ENCODE results near the gene CHST10.

Gene CHST10

DNA sequence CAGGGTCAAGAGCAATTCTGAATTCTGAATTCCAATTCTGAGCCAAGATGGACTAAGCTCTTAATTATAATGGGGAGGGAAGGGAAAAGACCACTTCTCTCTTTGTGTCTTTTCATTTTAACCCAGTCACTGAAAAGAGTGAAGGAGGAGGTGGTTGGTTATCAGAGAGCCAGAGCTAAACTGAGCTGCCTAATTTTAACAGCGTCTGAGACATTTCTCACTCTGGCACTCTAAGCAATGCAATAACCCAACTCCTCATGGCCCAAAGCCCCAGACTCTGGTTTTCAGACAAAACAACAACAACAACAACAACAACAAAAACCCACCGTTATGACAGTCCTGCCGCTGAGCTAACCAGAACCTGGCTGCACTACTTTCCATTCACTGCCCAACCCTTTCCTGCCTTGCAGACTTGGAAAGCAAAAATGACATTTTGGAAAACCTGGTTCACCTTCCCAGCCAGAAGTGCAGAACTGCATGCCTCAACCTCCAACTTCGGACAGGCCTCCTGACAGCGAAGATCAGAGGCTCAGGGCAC is 1.0 kb downstream of the CHST10 start:
- peak in 1 of 14 donors; percentile 49 for DNase-seq

DNA sequence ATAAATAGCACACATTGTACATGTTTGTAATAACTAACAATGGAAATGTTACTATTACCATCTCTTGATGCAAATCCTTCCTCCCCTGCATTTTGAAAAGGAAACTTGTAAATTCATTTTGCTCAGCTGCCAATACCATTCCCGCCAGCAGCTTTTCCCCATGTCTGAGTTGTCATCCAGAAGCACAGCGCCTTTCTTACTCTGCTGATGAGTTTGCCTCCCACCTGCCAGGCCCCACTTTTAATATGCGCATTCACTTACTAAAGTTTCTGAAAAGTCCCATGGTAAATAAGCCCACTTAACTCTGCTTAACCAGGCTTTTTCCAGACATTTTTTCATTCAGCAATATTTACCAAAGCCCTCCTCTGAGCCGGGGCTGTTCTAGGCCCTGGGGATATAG is 3.9 kb downstream of the CHST10 start:
- DNase-seq, result peak in 1 of 14 donors; percentile 29

DNA sequence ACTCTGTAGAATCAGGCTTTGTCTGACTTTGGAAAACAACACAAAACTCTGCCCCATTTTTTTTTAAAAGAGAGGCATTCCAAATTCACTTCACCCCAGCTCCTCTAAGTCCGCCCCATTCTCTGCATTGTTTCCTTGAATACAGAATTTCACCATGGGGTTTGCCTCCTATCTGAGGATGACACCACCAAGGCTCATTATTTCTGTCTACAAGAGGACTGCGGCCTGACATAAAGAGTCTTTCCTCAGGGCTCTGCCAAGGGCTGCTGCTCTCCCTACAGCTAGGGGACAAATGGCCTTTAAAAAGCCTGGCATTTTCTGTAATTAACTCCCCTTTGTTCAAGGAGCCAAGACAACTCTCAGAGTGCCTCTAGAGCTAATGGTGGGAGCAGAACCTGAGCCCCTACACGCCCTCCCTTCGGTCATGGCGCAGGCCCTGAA is 4.6 kb downstream of the CHST10 start:
- DNase-seq, result peak in 2 of 14 donors; percentile 19 to 24

DNA sequence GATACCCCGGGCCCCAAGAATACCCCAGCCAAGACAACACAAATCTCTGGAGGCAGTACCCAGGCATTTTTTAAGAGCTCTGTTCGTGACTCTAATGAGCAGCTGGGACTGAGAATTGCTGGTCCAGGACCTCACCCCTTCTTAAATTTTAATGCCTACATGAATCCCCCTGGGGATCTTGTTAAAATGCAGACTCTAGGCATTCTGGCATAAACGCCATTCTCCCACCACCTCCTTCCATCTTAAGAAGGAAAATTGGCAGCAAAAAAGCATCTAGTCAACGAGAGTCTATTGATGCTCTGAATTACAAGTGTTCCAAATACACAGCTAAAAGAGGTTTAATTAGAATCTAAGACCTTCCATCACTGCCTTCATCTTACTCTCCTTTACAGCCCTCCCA is 5.0 kb downstream of the CHST10 start:
- no peak for DNase-seq

DNA sequence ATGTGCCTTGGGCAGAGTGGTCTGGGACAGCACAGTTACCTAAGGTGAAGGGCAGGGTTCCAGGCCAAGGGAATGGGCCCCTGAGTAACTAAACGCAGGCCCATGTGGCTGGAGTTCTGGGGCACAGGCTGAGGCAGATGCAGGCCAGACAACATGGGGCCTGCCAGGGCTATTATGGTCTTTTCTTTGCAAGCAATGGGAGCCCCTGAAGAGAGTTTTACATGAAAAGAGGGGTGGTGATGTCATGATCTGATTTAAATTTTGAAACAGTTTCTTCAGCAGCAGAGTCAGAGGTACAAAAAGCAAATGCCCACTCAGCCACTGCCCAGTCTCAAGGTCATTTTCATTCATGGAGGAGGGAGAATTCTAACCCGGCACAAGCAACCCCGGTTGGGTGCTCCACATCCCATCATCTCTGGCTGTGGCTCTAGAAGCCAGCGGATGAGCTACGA is 5.6 kb downstream of the CHST10 start:
- DNase-seq, result no peak

DNA sequence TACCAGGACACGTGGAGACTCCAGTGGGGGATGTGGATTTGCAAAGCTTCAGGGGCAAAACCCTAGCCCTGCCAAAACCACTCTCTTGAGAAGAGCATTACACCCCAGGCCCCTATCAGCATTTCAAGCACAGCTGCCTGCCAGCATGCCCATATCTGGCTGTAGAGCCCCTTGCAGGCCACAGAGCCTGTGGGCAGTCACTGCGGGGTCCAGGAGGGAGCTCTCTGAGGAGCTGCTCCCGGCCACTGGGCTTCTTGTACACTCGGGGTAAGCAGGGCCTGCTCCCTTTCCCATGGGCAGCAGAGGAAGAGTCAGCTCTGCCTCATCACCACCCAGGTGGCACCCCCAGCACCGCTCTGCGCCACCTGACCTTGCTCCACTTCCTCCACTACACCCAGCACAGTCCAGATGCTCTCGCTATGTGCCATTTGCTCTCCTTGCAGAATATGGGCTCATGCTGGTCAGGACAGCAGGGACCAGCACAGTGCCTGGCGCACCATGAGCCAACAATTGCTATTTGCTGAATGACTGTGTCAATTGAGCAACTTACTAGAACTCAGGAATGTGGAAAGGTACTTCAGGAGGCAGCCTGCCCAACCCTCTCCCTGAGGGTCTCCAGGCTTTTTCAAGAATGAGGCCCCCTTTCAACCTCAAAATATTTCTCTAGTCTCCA is 7.4 kb downstream of the CHST10 start:
- DNase-seq, result no peak

DNA sequence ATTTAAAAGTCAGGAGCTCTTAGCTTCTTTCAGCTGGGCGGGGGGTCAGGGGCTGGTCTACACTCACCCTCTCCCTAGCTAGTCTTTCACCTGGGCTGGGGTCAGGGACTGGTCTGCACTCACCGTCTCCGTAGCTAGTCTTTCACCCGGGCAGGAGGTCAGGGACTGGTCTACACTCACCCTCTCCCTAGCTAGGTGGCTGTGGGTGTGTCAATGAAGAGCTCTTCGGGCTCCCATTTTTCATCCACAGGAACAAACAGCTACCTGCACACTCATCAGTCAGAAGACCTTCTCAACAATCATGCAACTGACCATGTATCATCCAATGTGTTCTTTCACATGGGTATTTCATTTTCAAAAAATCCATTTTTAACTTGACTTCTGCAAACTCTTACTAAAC is 8.0 kb downstream of the CHST10 start:
- DNase-seq, result no peak

DNA sequence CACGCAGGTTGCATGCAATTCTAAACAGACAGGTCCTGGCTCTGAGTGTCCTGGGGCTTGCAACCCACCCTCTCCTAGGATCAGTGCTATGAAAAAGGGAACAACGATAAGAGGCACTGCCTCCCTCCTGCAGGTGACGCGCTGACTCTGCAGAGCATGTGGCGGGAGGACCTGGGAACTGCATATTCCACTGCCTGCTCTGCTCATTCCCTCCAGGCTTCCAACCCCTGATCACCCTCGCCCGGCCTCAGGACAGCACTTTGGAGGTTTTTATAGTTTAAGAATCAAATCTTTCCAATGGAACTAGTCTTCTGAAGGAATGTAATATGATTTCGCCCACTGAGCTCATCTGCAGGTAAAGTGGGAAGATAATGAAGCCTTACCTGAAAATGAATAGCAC is 8.5 kb downstream of the CHST10 start:
- no peak for DNase-seq

DNA sequence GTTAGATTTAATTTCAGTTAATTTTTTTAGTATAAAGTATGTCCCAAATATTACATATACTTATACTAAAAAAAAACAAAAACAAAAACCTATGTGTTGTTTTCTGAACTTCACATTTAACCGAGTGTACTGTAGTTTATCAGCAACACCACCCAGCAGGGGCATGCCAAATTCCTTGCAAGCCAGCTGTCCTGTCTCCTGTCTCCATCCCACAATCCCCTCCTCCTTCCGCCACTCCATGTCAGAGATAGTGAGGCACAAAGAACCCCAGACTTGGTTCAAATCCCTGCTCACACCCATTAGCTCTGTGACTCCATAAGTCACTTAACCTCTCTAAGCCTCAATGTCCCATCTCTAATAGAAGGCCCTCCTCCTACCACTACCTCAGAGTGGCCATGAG is 9.4 kb downstream of the CHST10 start:
- no peak for DNase-seq

DNA sequence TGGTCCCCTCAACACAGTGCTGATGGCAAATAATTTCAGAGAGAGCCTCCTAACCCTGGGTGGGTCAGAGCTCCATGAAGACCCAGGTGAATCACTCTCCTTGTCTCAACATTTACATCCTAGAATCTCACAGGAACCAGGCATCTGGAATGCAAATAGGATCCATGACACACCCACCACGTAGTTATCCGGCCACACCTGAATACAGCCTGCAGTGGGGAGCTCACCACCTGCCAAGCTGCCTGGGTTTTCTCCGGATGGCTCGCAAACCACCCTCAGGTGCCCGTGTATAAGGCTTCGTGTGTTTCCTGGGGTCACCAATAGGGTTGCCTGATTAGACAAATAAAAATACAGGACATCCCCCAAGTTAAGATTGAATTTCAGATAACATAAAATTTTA is 9.9 kb downstream of the CHST10 start:
- no peak for DNase-seq

DNA sequence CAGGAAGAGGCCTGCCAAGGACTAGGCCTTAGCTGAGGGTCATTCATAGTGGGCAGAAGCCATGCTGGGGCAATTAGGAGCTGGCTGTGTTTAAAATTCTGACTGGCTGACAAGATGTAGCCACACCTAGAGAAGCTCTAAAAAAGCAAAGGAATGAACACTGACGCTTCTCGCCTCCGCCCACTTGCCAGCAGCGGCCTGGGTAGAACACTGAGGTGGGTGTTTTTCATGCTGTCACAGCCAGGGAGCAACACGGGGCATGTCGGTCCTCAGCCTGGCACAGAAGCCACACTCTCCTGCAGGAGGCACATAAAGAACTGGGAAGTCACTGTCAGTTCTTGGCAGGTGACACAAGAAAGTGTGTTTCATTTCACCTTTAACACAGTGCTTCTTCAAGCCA is 10.4 kb downstream of the CHST10 start:
- peak in 1 of 14 donors; percentile 30 for DNase-seq

DNA sequence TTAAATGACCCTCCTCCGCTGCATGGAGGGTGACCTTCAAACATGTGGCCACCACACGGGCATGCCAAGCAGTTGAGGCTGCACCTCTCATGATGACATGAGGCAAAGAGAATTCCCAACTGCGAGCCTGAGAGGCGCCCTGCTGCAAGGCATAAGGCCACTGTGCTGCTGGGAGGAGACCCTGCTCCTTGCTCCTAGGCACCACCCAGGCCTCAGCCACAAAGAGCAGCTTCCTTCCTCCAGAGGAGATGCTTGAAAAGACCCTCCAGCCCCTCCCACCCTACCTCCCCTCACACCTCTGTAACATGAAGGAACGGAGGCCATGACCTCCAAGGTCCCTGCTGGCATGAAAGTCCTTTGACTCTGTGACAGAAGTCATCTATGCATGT is 11.4 kb downstream of the CHST10 start:
- no peak for DNase-seq

DNA sequence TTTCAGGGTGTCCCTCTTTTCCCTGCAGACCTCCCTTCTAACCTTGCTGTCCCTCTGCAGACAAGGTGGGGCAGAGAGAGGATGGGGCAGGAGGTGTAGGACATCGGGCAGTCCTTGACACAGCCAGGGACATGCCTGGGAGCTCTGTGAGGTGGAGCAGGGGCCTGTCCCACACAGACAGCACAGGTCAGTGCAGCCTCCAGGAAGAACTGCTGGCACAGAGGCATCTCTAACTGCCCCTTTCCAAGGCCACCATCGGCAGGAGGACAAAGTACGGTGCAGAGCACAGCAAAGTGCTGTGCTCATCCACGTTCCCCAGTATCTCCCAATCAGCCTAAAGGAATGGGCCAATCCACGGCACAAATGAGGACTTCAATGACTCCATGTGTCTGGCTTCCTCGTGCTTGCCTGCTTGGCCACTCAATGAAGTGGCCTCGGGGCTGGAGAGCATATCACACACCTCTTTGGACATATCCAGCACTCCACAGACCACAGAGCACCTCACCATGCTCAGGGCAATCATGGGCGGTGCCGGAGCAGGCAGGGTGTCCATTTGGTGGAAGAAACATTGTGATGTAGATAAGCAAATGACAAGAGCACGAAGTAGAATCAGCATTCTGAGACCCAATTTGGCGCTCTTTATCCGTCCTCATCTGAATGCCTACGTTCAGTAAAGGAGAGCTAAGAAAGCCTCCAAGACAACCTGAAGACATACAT is 11.9 kb downstream of the CHST10 start:
- no peak for DNase-seq

DNA sequence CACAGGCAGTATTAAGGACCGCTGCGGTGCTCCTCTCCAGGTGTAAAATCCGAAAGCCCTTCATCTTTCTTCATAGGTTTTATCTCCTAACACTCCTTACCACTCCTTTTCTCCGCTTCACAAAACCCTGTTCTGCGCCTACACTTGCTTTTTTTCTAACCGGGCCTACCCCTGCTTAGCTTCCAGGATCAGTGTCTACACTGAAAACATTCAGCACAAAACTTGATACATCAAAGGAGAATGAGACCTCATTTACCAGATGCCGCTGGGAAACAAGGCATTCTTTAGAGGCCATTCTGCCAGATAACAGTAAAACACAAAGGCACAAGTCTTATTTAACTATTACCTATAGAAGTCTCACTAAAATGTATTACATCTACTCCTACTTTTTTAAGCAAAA is 13.1 kb downstream of the CHST10 start:
- DNase-seq, result no peak

DNA sequence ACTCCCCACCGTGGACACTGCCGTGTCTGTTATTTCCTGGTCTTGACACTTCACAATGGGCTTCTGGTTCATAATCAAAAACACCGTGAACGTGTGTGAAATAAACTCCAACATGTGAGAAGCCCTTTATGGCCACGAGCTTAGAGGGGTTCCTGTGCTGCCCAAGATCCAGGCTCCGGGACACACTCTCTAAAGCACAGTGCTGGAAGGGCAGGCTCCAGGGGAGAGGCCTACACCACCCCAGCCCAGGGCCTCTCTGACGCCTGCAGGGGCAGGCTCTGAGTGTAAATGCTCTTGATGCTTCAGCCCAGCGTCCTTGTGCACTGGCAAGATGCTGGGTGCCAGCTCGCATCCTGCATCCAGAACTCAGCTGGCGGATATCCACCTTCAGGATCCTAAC is 13.7 kb downstream of the CHST10 start:
- no peak for DNase-seq

DNA sequence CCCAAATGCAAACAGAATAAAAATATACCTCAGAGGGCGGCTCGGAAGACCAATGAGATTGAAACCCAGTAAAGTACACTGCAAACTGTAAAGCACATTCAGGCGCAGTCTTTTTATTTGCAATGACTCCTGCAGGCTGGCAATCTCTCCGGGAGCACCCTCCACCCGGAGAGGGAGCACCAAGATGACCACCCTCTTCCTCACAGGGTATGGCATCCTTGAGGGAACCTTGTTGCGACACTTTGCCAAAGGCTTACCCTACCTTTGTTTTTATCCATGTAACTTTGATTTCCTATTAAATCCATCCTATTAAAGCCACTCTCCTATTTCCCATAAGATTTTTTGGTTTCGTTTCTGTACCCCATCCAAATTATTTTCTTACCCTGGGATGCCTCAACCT is 16.2 kb downstream of the CHST10 start:
- DNase-seq, result no peak

DNA sequence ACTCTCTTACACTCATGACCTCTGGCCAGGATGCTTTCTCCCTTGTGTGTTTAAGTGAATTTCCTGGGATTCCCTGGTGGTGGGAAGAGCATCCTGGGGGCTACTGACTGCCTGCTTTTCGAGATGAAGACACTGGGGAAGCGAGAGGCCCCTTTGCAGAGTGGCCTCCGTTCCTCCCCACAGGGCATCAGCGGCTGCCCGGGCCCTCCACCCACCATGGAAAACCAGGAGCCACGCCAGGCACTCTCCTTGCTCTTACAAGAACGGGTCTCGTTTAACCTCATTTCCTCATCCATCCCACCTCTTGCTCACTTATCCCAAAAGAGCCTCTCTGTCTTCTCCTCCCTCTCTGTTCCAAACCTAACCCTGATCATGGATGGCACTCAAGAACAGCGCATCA is 17.8 kb downstream of the CHST10 start:
- no peak for DNase-seq

DNA sequence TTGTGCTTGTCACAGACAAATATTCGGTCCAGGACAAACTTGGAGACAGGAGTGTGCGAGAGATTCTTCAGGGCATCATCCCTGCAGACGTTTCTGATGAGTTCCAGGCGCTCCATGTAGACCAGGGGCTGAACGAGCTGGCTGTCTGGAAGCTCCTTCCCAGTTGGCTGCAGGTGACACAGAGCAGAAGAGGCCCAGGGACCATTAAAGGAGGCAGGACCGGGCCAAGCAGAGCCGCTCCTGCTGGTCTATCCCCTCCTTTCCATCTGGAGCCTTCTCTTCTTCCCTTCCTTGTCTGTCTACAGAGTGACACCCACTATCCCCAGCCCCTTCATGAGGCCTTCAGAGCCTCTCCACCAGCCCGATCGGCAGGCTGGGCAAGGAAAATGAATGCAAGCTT is 19.5 kb downstream of the CHST10 start:
- DNase-seq, result no peak

DNA sequence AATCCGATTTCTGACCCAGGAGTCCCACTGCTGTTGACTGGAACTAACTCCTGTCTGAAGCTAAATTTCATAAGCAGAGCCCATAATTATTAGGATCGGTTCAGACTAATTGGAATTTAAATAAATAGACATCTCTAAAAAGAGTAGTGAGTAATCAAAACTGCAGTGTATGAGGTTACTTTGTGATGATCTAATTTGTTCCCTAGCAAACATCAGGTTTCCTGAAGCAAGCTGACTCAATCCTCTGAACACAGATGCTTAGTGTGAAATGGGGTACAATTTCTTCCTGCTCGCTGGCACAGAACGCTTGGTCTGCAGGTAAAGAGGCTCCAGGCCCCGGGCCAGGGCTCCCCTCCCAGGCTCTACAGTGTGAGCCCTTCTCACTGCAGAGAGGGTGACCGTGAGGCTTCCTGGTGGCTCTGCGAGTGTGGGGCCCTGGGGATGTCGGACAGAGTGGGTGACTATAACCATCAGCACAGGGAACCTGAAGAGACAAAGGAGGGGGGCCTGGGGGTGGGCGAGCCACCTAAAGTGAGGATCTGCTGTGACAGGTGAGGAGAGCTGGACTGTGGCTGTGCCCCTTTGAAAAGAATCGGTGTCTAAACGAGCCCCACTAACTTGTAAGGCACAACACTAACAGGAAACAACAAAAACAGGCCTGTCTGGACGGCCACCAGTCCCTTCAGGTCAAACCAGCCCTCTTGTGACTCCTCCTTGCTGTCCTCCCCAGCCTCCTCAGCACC is 20.2 kb downstream of the CHST10 start:
- no peak for DNase-seq

DNA sequence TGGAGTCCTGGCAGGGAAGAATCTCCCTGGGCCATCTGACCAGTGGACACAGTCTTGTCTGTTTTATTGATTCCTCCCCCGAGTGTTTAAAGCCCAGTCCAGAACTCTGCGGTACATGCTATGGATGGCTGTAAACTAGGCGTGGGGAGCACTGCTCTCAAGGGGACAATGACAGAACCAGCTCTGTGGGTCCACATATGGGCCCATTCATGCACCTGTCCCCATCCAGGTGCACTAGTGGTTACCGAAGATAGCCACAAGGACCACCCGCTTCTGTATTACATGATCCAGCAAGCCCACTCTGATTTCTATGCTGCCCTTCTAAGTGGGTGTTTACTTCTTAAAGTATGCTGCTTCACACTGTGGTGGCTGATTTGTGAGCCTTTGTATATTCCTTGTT is 21.0 kb downstream of the CHST10 start:
- DNase-seq, result no peak

DNA sequence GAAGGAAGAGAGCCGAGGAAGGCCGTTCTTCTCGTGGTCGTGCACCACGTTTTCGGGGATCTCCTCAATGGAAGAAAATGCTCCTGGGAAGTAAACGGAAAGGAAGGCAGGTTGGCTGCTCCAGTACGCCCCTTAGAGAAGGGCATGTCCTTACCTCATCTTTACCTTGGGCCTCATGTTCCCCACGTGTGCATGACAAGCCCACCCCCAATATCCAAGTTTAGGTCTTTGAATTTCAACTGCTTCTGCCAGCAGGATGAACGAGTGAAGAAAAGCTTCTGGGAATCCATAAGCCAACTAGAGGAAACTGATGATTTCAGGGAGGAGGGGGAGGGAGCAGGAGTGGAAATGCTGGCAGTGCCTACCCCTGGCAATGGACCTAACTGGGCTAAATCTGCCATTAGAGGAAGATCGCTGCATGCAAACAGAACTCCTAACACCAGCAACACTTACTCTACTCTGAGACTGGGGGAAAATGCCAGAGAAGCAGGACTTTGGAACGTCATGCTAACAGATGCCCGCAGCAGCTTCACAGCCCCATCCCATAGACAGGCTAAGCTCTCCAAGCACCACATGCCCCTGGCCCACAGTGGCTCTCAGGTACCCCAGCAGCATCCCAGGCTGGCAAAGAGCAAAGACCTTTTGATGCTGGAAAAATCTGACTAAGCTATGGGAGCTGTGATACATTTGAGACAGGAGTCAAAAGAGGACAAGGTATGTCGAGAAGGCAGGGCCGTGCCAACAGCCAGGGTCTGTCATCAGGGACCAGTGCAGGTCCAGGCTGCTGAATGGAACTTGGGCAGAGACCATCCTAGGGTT is 21.7 kb downstream of the CHST10 start:
- peak in 1 of 14 donors; percentile 14 for DNase-seq

DNA sequence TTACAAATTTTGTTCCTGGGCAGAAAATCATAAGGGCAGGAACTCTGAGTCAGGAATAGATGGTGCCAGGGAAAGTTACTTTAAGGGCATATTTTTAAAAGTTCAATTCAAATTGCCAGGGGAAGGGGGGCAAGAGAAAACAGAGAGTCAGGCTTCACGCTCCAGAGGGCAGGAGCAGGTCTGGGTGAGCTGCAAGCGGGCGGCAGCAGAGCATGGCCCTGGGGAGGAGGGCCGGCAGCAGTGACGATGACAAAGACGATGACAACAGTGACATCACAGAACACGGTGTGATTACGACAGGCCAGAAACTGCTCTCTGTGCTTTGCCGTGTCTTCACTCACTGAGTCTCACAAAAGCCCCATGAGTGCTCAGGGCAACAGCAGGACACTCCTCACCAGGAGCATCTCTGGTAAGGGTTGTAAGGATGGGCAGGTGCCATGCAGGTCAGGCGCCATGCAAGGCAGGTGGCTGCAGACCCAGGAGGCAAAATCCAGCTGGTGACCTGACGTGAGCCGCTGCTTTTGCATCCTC is 23.3 kb downstream of the CHST10 start:
- DNase-seq, result peak in 1 of 14 donors; percentile 41

Measured in C1 segment of cervical spinal cord (tissue), 14 donors.